ENCODE measurements around the gene SETD1A.

Gene SETD1A

GRCh38 chr16:30964574-30965226 lies 7.1 kb downstream of the SETD1A start:
- peaks cover 78% of the 10 kb centered on the region; the same call in 1 of the 2 replicates for H3K36me3 ChIP-seq (ENCODE audit: insufficient read depth, low read length)
- H3K27me3 ChIP-seq (ENCODE audit: insufficient read depth, low read length, poor library complexity, severe bottlenecking), result no peaks in the 10 kb centered on the region
- H3K4me1 ChIP-seq (ENCODE audit: insufficient read depth, low read length, poor library complexity, severe bottlenecking), result no peaks in the 10 kb centered on the region
- H3K9ac ChIP-seq (ENCODE audit: low read depth, low read length, poor library complexity, severe bottlenecking), result no peak overlapping the region
- no peak overlapping the region for H3K4me3 ChIP-seq (ENCODE audit: low read length, poor library complexity, severe bottlenecking)
- no peak overlapping the region for H2AFZ ChIP-seq (ENCODE audit: low read length)
- H3K9me2 ChIP-seq (replicated peaks; ENCODE audit: low read depth, low read length), result no peaks in the 10 kb centered on the region
- H3F3A ChIP-seq (ENCODE audit: low read depth), result no peaks in the 10 kb centered on the region
- H4K20me1 ChIP-seq (ENCODE audit: insufficient read depth, low read length, poor library complexity, severe bottlenecking), result peaks cover 7% of the 10 kb centered on the region
- TF ChIP-seq EZH2phosphoT487 (IDR thresholded peaks at IDR 0.05; ENCODE audit: borderline replicate concordance) (no peak), CTCF (conservative IDR thresholded peaks at IDR 0.05; ENCODE audit: low read length) (no peak)
- H3K4me2 ChIP-seq (ENCODE audit: low read depth, low read length, poor library complexity, severe bottlenecking), result no peak overlapping the region
- peaks cover 18% of the 10 kb centered on the region for H3K79me2 ChIP-seq (ENCODE audit: insufficient read depth, low read length)
- H3K9me3 ChIP-seq (ENCODE audit: insufficient read depth, low read depth, low read length), result no peaks in the 10 kb centered on the region

- Histone ChIP-seq H2AFZ (ENCODE audit: low read length) (no peak overlapping the region), H3K36me3 (ENCODE audit: insufficient read depth, low read length) (peaks cover 80% of the 10 kb centered on the region; the same call in 1 of the 2 replicates), H3K9me2 (replicated peaks; ENCODE audit: low read depth, low read length) (no peaks in the 10 kb centered on the region), H3K9ac (ENCODE audit: low read depth, low read length, poor library complexity, severe bottlenecking) (no peak overlapping the region), H3K4me1 (ENCODE audit: insufficient read depth, low read length, poor library complexity, severe bottlenecking) (no peaks in the 10 kb centered on the region), H3F3A (ENCODE audit: low read depth) (no peaks in the 10 kb centered on the region), H4K20me1 (ENCODE audit: insufficient read depth, low read length, poor library complexity, severe bottlenecking) (no peaks in the 10 kb centered on the region), H3K27me3 (ENCODE audit: insufficient read depth, low read length, poor library complexity, severe bottlenecking) (no peaks in the 10 kb centered on the region), H3K4me3 (ENCODE audit: low read length, poor library complexity, severe bottlenecking) (no peak overlapping the region), H3K79me2 (ENCODE audit: insufficient read depth, low read length) (peaks cover 10% of the 10 kb centered on the region; the same call in 1 of the 2 replicates), H3K9me3 (ENCODE audit: insufficient read depth, low read depth, low read length) (no peaks in the 10 kb centered on the region), H3K4me2 (ENCODE audit: low read depth, low read length, poor library complexity, severe bottlenecking) (no peak overlapping the region)
- TF ChIP-seq CTCF (conservative IDR thresholded peaks at IDR 0.05; ENCODE audit: low read length) (no peak), EZH2phosphoT487 (IDR thresholded peaks at IDR 0.05; ENCODE audit: borderline replicate concordance) (no peak)
Observed at GRCh38 chr16:30965436-30965835, 7.9 kb downstream of the SETD1A start.

GRCh38 chr16:30966033-30966619 lies 8.6 kb downstream of the SETD1A start:
- no peak for TF ChIP-seq EZH2phosphoT487 (IDR thresholded peaks at IDR 0.05; ENCODE audit: borderline replicate concordance)
- Histone ChIP-seq H3K9ac (ENCODE audit: low read depth, low read length, poor library complexity, severe bottlenecking) (no peak overlapping the region), H3K79me2 (ENCODE audit: insufficient read depth, low read length) (peaks cover 7% of the 10 kb centered on the region; the same call in 1 of the 2 replicates), H3K4me3 (ENCODE audit: low read length, poor library complexity, severe bottlenecking) (no peak overlapping the region), H3K4me1 (ENCODE audit: insufficient read depth, low read length, poor library complexity, severe bottlenecking) (no peaks in the 10 kb centered on the region), H3K9me2 (replicated peaks; ENCODE audit: low read depth, low read length) (no peaks in the 10 kb centered on the region), H2AFZ (ENCODE audit: low read length) (no peak overlapping the region), H3K36me3 (ENCODE audit: insufficient read depth, low read length) (peaks cover 81% of the 10 kb centered on the region; the same call in 1 of the 2 replicates), H3K9me3 (ENCODE audit: insufficient read depth, low read depth, low read length) (no peaks in the 10 kb centered on the region), H4K20me1 (ENCODE audit: insufficient read depth, low read length, poor library complexity, severe bottlenecking) (no peaks in the 10 kb centered on the region), H3F3A (ENCODE audit: low read depth) (no peaks in the 10 kb centered on the region), H3K27me3 (ENCODE audit: insufficient read depth, low read length, poor library complexity, severe bottlenecking) (no peaks in the 10 kb centered on the region), H3K4me2 (ENCODE audit: low read depth, low read length, poor library complexity, severe bottlenecking) (no peak overlapping the region)

Measured in Loucy (cell line).